Measurements from ENCODE around the gene NDRG4.
"Not testable (repeated sequence)": the region's sequence is repeated elsewhere in the genome, so short reads cannot be mapped to it uniquely, and the experiment has no call there.

Gene NDRG4

GRCh38 chr16:58465817-58466216 is 34.1 kb upstream of the NDRG4 start:
- no peak for DNase-seq (ENCODE audit: low read depth)

DNA sequence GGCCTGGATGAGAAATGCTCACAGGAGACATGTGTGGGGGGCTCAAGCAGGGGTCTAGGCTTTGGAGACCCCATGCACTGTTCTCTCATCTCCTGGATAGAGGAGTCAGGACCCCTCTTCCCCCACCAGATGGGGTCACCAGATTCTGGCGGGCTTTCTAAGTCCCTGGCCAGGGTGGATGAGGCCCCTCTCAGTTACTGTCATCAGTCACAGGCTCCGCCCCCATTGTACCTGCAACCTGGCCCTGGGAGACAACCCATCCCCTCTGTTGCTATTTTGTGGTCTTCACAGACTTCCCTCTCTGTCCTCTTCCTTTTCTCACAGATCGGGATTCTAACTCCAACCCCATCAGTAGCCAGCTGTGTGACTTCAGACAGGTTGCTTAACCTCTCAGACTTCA is 33.5 kb upstream of the NDRG4 start:
- no peak for DNase-seq (ENCODE audit: low read depth)

GRCh38 chr16:58467905-58468304 is 32.0 kb upstream of the NDRG4 start:
- no peak for DNase-seq (ENCODE audit: low read depth)

DNA sequence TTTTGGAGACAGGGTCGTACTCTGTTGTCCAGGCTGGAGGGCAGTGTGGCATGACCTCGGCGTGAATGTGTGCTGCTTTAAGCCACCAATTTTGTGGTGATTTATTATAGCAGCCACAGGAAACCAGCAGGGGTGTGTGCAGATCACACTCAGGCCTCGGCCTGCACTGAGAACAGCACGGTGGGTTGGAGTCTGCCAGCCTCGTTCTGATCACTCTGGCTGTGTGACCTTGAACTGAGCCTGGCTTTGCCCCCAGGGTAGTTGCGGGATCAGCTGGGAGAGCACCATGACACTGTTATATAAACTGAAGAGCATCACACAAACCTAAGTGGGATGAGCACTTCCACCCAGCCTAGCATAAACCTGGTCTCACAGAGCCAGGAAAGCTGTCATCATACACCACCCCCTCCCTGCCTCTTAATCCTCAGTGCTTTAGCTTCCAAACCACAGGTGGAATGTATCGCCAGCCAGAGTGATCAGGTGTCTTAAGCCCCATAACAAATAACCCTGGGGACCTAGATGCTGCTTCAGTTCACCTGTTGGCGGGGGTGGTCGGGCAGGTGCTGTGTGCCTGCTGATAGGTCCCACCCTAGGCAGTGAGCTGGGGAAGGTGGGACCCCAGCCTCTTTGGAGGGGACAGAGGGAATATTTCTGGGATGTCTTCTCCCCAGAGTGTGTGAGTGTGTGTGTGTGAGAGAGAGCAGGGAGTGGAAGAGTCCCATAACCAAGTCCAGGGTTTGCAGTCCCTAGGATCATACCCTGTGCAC is 28.6 kb upstream of the NDRG4 start:
- DNase-seq (ENCODE audit: low read depth): no peak

DNA sequence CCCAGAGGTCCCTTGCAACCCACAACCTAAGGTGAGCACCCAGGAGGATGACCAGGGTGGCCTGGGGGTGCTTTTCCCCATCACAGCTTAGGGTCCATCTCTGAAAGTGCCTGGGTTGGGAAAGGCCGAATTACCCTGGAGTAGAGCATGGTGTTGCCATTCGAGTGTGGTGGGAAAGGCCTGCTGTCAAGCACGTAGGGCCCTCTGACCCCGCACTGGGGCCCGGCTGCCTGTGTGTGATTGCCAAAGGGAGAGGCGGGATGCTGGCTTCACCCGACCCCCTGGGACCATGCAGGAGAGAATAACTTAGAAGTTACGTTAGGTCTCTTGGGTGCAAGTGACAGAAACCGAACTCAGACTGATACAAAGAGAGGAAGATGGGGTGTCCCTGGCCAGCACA is 27.7 kb upstream of the NDRG4 start:
- DNase-seq (ENCODE audit: low read depth): no peak

GRCh38 chr16:58472827-58473226 is 27.1 kb upstream of the NDRG4 start:
- DNase-seq (ENCODE audit: low read depth): no peak

DNA sequence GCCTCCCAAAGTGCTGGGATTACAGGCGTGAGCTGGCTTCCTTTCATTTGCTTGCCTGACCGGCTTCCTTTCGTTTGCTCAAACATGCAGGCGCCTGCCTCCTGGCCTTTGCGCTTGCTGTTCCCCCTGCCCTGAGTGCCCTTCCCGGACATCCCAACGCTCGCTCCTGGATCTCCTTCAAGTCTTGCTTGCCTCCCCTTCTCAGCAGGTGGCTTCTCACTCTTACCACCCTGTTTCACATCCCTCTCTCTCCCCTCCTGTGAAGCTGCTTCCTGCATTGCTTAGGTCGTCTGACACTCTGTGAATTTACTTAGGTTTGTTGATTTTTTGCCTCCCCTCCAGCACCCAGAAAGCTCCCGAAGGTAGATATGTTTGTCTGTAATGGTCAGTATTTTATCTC is 25.6 kb upstream of the NDRG4 start:
- no peak for DNase-seq (ENCODE audit: low read depth)

- DNase-seq (ENCODE audit: low read depth): no peak
Measured at GRCh38 chr16:58475091-58475619, 24.8 kb upstream of the NDRG4 start.

DNA sequence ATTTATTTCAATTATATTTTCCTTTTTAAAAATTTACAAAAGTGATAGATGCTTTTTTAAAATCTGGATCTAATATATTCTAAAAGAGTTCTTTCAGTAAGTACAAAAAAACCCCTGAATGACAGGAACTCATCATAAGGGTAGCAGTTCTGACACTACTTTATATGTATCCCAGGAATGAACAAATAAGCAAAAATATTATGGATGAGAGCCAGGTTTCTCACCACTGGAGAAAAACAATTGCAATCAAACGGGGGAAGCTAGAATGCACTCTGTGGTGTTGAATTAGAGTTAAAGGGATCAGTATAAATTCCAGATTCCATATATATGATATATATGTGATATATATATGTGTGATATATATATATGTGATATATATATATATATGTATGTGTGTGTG is 23.2 kb upstream of the NDRG4 start:
- no peak for DNase-seq (ENCODE audit: low read depth)

GRCh38 chr16:58478427-58478826 is 21.5 kb upstream of the NDRG4 start:
- no peak for DNase-seq (ENCODE audit: low read depth)

- DNase-seq (ENCODE audit: low read depth): no peak
Measured at GRCh38 chr16:58481226-58481869, 18.6 kb upstream of the NDRG4 start.

GRCh38 chr16:58481931-58482330 is 18.0 kb upstream of the NDRG4 start:
- no peak for DNase-seq (ENCODE audit: low read depth)

- DNase-seq (ENCODE audit: low read depth): no peak
Measured at GRCh38 chr16:58485184-58485887, 14.6 kb upstream of the NDRG4 start.

- DNase-seq (ENCODE audit: low read depth): peak; percentile 14
Measured at GRCh38 chr16:58487566-58488351, 12.2 kb upstream of the NDRG4 start.

- no peak for DNase-seq (ENCODE audit: low read depth)
Measured at GRCh38 chr16:58488531-58488930, 11.4 kb upstream of the NDRG4 start.

DNA sequence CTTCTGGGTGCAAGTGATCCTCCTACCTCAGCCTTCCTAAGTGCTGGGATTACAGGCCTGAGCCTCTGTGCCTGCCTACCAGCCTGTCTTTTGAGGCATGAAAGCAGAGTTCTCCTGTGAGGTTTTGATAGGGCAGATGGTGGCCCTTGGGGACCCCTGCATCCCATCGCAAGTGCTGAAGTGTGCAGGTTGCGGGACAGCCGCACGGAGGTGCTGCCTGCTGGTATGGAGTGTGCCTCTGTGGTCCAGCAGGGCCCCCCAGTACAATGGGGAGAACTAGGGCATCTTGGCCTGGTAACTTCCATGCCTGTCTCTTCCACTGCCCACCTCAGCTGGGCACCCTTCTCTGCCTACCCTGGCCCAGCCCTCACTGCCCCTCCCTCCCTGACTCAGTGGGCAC is 9.9 kb upstream of the NDRG4 start:
- DNase-seq (ENCODE audit: low read depth): no peak

DNA sequence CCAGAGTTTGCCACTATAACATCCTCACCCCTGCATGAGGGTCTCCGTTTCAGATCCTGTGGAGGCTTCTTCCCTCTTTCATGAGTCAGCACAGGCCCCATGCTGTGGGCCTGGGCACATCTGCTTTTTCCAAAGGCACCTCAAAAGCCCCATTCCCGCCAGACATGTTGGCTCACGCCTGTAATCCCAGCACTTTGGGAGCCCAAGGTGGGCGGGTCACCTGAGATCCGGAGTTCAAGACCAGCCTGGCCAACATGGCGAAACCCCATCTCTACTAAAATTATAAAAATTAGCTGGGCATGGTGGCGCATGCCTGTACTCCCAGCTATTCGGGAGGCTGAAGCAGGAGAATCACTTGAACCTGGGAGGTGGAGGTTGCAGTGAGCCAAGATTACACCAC is 9.4 kb upstream of the NDRG4 start:
- DNase-seq (ENCODE audit: low read depth): not testable (repeated sequence)

GRCh38 chr16:58492066-58492465 is 7.9 kb upstream of the NDRG4 start:
- DNase-seq (ENCODE audit: low read depth): no peak

- no peak for DNase-seq (ENCODE audit: low read depth)
Measured at GRCh38 chr16:58492735-58493134, 7.2 kb upstream of the NDRG4 start.

DNA sequence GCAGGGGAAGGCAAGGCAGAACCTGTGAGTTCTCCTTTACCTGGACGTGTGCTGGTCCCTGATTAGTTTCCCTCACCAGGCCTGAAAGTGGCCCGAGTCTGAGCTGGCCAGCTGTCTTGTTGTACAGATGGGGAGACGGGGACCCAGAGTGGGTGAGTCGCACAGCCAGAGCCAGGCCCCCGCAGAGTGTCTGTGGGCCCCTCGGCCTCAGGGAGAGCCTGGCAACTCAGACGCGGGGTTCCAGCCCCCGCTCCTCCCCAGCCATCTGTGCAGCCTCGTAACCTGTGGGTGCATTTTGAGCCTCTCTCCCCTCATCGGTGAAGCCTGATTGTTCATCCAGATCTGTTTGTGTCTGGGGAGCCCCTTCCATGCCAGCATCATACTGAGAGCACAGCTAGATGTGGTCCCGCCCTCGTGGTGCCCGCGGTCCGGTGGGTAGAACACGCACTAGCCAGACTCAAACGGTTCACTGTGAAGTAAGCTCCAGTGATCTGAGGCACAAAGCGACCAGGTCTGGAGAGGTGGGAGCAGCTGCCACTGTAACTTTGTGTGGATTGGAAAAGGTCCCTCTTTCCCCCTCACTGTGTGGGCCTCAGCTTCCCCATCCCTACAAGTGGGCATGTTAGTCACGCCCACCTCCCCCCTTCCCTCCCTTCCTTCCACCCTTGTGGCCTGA is 6.0 kb upstream of the NDRG4 start:
- DNase-seq (ENCODE audit: low read depth): no peak

- DNase-seq (ENCODE audit: low read depth): peak; percentile 61
Measured at GRCh38 chr16:58494981-58495520, 4.9 kb upstream of the NDRG4 start.

Measured in HS-5 (cell line).